Activated CD8-positive, alpha-beta memory T cell treated with anti-CD3 and anti-CD28 coated beads for 4 hours (primary cell): ENCODE measurements around the gene MT1E.
"Not testable (repeated sequence)": the region's sequence is repeated elsewhere in the genome, so short reads cannot be mapped to it uniquely, and the experiment has no call there.

Experiments used
- DNase-seq, 2 donors: peaks; one replicate each; pipeline ENCODE4 v3.0.0-alpha.2; 2020; ENCODE audit warnings: low read depth in 2 of 2

The MT1E gene

DNA sequence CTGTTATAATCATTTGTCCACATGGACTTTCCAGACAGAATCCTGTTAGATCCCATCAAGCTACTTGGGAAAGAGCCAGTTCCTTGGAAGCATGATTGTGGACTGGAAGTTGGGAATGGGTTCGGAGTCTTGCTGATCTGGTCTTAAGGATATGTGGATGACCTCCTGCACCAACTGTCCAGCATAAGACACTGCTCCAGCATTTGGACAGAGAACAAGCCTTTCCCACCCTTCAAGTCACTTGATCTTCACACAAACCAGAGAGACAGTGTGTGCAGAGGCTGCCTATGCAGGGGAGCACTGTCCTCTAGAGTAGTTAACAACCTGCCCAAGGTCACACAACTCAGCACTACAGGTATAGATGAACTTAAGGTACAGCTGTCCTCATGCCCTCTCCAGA is 20.3 kb downstream of the MT1E start:
- no peak for DNase-seq

GRCh38 chr16:56647641-56648431 is 22.3 kb downstream of the MT1E start:
- DNase-seq = no peak

DNA sequence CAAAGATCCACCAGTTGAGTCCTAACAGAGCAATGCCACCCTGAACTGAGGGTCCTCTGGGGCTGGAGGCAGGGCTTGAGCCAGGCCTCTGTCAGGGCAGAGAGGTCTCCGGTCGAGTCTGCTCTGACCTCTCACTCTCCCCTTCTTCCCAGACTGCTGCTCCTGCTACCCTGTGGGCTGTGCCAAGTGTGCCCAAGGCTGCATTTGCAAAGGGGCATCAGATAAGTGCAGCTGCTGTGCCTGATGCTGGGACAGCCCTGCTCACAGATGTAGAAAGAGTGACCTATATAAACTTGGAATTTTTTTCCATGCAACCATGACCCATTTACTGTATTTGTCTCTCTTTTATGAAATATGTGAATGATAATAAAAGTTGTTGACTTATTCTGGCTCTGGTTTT is 23.7 kb downstream of the MT1E start:
- no peak for DNase-seq

- no peak for DNase-seq
Measured at GRCh38 chr16:56649820-56650219, 24.2 kb downstream of the MT1E start.

DNA sequence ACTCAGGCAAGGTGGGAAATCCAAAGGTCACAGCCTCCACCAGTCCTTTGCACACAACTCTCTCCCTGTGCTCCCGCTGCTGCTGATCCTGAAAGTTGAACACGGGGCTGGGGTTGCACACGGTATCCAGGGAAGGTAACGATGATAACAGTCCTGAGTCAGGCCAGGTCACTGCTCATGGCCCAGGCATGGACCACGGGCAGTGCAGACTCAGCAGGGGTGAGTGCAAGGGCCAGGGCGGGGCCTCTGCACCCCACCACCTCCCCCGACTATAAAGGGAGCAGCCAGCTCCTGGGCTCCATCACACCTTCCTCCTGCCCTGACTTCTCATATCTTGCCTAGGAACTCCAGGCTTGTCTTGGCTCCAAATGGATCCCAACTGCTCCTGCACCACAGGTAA is 26.0 kb downstream of the MT1E start, which contains the start of gene MT1B:
MT1B (plus strand) TSS at position 301 of the 400 bp plus-strand sequence; CDS start at position 369, 68 bp downstream.
- DNase-seq = no peak

DNA sequence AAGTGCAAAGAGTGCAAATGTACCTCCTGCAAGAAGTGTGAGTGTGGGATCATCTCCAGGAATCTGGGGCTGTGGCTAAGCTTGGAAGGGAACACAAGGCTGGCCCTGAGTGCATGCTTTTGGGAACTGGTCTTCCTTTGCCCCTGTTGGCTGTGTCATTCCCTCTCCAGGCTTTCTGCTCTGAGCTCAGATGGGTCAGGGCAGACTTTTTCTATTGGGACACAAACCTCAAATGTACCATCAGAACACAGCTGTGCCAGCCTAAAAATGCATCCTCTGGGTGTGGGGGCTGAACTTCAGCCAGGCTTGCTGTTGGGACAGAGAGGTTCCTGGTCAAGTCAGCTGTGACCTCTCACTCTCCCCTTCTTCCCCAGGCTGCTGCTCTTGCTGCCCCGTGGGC is 27.0 kb downstream of the MT1E start:
- DNase-seq = no peak

DNA sequence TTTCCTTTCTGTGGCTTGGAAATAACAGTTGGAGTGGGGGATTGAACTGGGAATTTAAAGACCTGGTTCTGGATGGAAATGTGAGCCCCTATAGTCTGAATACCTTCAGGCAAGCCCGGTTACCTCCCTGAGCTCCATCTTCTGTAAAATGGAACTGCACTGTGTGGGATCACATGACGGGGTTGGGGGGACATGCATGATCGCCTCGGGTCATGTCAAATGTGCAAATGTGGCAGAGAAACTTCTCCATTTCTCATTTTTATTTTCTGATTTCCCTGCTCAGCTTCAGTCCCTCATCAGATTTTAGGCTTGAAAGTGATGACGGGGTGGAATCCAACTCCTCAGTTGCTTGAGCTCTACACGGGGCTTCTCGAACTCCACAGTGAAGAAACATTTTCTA is 27.6 kb downstream of the MT1E start:
- no peak for DNase-seq

DNA sequence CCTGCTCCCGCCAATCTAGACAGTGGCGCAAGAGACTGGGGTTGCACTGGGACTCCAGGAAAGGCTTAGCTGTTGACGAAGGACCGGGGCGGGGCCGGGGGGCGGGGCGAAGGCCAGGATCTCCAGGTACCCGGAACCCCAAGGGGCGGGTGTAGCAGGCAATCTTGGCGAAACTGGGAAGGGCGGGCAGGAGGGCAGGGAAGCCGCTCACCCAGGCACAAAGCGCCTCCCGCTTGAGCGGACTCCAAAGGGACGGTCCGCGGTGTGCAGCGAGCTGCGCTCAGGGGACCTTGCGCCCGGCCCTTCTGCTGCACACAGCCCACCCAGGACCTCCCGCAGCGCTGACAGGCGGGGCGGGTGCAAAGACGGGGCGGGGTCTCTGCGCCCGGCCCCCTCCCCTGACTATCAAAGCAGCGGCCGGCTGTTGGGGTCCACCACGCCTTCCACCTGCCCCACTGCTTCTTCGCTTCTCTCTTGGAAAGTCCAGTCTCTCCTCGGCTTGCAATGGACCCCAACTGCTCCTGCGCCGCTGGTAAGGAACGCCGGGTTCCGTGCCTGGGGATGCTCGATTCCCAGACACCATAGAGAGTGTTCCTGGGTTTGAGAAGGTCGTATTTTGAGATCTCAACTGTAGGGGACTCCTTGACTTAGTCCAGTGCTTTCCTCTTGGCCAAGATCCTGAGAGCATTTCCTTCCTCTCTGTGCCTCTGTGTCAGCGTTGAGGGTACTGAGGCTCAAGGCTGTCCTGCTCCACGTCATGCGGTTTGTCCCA is 32.2 kb downstream of the MT1E start, which contains the start of gene MT1F:
MT1F (plus strand) TSS at position 405 of the 772 bp plus-strand sequence; CDS start at position 505, 100 bp downstream.
- DNase-seq = peak in 1 of 2 donors; percentile 42

DNA sequence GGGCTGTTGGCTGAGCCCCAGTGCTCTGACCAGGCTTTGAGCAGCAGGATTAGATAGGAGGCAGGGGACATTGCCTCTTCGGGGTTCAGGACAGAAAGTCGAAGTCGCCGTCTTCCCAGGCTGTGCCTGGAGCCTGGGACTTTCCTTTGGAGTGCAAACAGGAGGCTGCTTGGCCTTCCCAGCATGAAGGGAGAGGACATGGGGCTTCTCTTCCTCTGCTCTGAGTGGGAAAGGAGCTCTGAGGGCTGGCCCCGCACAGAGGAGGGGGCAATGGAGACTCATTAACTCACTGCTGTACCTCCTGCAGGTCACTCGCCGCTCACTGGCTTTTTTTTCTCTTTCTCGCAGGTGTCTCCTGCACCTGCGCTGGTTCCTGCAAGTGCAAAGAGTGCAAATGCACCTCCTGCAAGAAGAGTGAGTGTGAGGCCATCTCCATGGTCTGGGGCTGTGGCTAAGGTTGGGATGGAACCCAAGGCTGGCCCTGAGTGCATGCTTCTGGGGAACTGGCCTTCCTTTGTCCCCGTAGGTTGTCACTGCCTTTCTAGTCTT is 32.8 kb downstream of the MT1E start:
- no peak for DNase-seq

GRCh38 chr16:56662357-56663354 is 37.1 kb downstream of the MT1E start:
- no peak for DNase-seq

- no peak for DNase-seq
Measured at GRCh38 chr16:56664506-56664905, 38.9 kb downstream of the MT1E start.

DNA sequence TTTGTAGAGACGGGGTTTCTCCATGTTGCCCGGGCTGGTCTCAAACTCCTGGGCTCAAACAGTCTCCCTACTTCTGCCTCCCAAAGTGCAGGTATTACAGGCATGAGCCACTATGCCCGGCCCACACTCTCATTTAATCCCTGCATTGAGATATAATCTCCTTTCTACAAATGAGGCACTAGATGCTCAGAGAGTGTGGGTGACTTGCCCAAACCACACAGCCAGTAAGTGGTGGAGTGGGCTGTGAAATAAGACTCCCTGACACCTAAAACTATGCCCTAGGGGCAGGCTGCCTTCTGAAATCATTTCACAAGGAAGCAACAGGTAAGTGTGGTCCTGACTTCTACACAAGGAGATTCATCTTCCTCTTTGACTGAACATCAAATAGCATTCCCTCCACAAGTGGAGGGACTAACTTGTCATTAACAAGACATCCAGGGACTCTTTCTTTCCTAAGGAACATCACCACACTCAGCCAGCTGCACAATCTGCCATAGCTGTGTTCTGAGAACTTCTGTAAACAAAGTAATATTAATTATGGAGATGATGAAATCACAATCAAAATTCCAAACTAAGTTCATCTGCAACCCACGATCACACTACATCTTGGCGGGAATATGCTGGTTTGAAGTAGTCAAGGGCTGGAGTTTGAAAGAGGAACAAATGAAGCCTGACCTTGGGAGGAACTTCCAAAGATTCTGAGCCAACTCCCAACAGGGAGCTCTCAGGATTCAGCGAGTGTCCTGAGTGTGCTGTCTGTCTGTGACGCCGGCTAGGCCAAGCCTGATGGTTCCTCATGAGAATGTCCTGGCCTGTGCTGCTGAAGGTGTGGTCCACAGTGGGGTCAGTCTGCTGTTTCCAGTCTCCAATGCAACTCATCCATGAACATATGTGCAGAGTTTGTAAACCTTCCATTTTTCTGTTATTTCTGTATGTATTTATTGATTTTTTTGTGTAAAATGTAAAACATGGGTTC is 40.0 kb downstream of the MT1E start:
- not testable (repeated sequence) for DNase-seq

- DNase-seq = no peak
Measured at GRCh38 chr16:56667581-56668571, 42.3 kb downstream of the MT1E start, which contains the start of gene MT1G. Gene MT1G (minus strand): TSS chr16:56668065. CDS start chr16:56667993, 72 bp downstream.

DNA sequence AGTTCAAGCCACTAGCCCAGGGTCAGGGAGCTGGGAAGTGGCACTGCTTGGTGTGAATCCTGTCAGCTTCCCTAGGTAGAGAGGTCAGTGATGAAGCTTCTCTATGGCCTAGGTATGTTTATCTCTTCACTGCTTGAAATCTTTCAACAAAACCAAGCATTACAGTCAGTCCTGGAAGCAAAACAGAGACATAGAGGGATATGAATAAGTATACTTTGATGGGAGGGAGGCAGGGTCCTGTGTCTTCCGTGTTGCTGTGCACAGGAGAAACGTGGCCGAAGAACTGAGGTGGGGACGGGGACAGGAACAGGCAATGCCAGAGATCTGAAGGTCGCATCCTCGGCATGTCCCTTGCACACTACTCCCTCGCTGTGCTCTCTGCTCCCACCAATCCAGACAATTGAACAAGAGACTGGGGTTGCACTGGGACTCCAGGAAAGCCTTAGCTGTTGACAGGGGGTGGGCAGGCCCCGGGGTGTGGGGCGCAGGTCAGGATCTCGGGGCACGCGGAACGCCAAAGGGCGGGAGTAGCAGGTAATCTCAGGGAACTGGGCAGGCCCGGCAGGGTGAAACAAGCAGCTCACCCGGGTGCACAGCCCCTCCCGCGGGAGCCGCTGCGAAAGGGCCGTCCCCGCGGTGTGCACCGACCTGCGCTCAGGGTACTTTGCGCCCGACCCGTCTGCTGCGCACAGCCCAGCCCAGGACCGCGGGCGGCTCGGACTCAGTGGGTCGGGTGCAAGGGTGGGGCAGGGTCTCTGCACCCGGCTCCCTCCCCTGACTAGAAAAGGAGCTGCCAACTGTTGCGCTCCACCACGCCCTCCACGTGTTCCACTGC is 43.6 kb downstream of the MT1E start, which contains the start of gene MT1H:
MT1H (plus strand) TSS at position 810 of the 835 bp plus-strand sequence. CDS start 71 bp downstream, outside the sequence.
- no peak for DNase-seq

- DNase-seq = no peak
Measured at GRCh38 chr16:56669840-56670619, 44.4 kb downstream of the MT1E start.

DNA sequence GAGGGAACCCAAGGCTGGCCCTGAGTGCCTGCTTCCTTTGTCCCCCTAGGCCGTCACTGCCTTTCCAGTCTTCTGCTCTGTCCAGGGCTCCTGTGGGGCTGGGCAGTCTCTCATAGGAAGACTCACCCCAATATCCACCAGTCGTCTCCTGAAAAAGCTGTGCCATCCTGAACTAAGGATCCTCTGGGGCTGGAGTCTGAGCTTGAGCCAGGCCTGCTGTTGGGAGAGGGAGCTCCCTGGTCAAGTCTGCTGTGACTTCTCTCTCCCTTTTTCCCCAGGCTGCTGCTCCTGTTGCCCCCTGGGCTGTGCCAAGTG is 45.0 kb downstream of the MT1E start:
- DNase-seq = no peak

GRCh38 chr16:56671691-56672090 is 46.1 kb downstream of the MT1E start:
- DNase-seq = not testable (repeated sequence)
